CD4-positive, alpha-beta T cell treated with Interleukin-12 subunit alpha and Interleukin-12 subunit beta, for 1 hour (primary cell): ENCODE data around the gene EFCAB8.
"Not testable (repeated sequence)": the region's sequence is repeated elsewhere in the genome, so short reads cannot be mapped to it uniquely, and the experiment has no call there.

Experiments
- DNase-seq: peaks from one replicate; pipeline ENCODE4 v3.0.0-alpha.2; 2020

The EFCAB8 gene

DNA sequence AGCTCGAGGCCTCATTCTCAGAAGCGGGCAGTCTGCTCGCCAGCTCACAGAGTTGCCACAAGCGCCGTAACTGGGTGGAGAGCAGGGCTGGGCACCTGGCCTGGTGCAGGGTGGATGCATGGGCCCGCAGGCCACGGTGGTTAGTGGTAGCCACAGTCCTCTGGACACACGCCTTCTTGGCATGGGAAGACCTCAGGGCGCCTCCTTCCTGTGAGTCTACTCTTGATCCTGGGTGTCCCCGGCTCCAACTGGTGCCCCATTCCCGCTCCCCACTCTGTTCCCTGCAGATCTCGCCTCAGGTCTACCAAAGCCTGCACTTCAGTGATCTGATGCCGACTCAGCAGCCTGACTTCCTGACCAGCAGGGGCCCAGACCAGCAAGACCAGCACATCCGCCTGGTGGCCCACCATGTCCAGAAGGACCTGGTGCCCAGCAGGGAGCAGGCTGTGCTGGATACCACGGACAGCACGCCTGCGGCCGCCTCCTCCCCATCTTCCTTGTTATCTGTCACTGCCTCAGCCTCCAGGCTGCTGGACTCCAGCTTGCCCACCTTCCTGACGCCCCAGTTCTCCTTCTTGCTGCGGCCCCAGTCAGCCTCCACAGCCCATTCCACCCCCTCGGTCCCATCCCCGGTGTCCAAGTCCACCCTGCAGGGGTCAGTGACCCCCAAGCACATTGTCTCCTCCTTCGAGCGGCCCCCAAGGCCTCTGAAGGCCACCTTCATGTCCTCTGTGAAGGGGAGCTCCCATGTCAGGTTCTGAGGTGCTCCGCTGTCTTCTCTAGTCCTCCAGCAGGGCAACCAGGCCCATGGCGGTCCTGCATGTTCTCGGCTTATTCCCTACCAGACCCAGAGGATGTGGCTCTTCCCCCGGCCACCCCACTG is 102.4 kb downstream of the EFCAB8 start:
- DNase-seq, result no peak

- DNase-seq, result no peak
Measured at GRCh38 chr20:32962053-32962452, 103.3 kb downstream of the EFCAB8 start.

DNA sequence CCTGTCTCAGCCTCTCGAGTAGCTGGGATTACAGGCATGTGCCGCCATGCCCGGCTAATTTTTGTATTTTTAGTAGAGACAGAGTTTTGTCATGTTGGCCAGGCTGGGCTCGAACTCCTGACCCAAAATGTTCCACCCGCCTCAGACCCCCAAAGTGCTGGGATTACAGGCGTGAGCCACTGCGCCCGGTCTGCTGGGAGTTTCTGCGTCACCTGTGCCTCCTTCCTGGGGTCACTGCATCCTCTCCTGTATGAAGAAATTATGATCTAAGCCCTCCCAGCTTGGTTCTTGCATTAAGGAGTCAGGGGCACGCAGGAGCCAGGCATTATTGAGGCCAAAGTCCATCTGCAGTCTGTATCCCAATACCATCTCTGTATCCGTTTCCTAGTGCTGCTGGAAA is 103.9 kb downstream of the EFCAB8 start:
- not testable (repeated sequence) for DNase-seq

DNA sequence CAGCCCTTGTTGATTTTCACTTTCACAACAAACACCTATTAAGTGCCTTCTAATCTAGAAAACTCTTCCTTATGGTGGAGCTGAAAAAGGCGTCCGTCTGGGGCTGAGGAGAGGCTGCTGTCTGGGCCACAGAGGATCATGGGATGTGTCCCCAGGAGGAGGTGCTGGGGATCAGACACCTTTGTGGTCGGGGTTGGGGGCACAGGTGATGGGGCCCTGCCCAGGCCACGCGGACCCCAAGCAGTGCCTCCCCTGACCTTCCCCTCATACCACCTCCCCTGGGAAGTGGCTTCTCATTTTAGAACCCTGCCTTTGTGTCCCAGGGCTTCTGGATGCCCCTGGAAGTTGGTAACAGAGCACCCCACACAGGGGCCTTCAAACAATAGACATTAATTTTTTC is 104.5 kb downstream of the EFCAB8 start:
- no peak for DNase-seq

- DNase-seq, result no peak
Measured at GRCh38 chr20:32964575-32964974, 105.9 kb downstream of the EFCAB8 start.

- no peak for DNase-seq
Measured at GRCh38 chr20:32965115-32965514, 106.4 kb downstream of the EFCAB8 start.

DNA sequence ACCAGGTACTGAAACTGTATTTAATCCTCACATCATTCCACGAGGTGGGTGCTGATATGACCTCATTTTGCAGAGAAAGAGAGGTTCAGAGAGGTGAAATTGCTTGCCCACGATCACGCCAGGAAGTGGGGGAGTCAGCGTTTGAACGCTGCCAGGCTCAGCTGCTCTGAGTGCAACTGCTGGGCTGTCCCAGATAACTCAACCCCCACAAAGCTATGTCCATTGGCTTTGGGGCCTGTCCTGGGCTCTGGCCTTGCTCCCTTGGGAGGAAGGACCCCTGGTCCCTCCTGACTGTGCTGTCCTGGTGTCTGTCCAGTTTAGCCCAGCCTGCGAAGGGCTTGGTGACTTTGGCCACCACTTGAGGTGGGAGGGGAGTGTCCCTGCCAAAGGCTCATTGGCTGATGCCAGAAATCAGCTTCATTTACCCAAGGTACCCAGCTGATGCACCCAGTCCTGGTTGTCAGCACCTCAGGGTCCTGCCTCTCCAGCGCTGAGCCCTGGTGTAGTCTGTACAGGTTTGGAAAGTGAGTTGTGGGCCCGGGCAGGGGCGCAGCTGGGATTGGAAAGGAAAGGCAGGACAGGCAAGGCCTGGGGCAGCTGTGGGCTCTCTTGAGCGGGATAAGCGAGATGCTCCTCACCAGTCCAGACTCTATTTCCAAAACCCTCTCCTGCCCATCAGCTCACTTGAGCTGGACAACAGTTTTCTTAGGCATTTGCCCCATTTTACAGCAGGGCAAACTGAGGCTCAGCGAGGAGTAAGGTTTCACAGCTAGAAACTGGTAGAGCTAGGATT is 107.1 kb downstream of the EFCAB8 start:
- peak; percentile 50 for DNase-seq

- no peak for DNase-seq
Measured at GRCh38 chr20:32966382-32966781, 107.7 kb downstream of the EFCAB8 start.

DNA sequence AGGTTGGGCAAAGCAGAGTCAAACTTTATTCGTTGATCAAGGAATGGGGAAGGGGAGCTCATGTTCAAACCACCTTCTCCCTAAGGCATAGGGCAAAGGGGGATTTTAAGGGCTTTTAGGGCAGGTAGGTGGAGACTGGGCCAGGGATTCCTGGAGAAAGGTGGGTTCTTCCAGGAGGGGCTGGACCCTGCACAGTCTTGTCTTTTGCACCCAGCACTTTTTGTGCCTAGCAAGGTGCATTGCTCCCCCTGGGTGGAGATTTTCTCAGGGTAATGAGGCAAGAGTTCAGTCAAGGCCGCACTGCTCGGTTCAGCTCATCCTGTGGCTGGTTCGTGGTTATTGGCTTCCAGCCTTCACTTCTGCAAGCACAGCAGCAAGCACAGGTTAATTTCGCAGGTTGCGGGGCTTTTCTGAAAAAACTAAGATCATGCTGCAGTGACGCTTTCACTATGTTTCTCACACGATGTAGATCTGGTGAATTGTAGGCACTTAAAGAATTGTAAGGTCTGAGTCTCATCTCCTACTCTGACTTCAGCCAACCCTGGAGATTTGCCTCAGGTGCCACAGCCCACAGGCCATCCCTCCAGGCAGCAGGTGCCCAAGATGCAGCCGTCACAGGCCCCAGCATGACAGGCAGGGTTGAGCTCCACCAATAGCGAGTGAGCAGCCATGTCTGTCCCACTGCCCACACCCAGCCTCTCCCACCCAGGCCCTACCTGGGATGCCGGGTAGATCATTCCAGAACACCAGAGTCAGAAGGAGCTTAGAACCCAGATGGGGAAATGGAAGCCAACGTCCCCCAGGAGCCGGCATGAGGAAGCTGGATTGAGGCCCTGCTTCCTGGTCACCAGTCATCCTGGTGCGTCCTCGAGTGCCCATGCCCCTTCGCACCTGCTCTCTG is 108.4 kb downstream of the EFCAB8 start:
- DNase-seq, result peak; percentile 72

DNA sequence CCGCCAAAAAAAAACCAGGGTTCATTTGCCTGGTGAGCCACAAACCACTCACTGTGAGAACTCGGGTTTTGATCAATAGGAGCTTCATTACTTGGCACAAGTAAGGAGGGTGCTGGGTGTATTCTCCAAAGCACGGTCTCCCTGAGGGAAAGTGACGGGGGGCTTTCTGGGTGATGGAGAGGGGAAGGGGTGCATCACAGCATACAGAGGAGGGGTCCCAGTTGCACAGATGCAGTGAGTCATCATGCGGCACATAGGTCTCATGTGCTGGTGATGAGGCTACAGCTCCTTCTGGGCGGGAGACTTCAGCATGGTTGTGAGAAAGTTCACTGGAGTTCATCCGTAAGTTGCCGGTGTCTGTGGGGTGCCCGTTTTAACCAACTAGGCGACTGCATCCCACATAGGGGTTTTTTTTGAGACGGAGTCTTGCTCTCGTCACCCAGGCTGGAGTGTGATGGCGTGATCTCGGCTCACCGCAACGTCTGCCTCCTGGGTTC is 109.3 kb downstream of the EFCAB8 start:
- peak; percentile 72 for DNase-seq

GRCh38 chr20:32968478-32969241 is 109.9 kb downstream of the EFCAB8 start:
- no peak for DNase-seq

DNA sequence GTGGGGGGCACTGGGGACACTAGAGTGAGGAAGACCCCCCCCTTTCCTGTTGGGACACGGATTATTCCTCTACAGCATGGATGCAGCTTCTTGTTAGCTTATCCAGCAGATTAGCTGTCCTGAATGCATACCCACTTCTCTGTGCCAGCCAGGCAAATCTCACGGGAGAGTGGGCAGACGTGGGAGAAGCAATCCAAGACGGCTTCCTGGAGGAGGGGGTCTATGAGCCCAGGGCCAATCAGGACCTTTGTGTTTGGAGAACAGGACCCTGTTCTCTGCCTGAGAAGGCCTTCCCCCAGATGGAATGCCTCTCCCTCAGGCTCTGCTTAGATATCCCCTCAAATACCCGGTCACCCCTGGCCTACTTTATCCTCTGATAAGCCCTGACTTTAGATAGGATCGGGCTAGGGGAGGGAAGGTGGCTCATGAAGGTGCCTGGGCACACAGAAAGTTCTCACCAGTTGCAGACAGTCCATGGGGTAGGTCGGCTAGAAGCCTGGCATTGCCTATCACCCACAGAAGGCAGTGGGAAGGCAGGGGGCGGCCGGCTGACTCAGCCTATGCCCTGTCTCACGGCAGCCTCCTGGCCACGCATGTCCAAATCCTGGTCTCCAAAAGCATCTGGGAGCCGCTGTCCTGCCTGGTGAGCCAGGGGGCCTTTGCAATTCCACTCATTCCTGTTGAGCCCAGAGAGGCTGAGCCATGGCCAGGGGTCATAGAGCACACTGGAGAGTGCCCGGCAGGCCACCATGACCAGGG is 110.8 kb downstream of the EFCAB8 start:
- no peak for DNase-seq

DNA sequence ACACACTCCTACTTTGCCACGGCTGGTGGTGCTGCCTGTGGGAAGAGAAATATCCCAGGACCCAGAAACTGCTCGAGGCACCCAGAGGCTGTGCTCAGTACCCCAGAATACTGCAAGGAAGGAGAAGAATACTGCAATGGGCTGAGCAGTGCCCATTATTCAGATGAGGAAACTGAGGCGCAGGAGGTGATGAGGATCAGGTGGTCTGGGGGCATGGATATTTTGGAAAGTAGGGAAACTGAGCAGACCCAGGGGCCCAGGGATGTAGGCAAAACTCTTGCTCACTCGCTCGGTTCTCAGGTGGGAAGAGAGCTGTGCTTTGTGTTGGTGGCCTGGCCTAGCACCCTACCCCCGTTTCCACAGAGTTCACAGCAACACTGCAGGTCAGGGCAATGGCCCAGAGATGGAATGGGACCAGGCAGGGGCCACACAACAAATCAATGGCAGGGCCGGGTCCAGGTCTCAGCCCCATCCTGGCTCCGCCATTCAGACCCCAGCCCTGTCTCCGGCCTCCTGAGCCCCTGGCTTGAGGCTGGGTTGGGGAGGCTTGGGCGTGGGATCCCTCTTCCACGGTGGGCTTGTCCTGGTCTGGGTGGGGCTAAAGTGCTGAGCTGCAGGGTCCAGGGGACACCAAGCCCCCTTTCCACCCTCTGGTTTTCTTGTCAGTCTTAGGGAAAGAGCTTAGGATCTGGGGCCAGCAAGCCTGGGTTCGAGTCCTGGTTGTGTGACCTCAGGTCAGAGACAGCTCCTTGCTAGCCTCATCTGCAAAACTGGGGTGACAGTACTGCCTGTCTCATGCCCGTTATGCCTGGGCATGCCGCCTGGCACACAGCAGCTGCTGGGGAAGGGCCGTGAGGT is 111.6 kb downstream of the EFCAB8 start:
- DNase-seq, result no peak

DNA sequence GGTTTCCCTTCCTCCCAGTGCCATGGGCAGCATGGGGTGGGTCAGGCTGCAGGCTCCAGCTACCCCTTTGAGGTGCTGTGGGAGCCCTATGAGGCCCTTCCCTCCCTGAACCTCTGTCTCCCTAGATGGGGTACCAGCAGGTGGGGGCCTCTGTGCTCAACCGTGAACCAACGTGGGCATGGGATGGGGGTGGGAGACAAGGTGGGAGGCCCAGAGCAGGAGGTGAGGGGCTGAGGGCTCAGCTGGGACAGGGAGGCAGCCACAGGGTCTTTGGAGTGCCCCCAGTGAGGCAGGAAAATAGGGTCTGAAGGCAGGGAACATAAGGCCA is 112.2 kb downstream of the EFCAB8 start:
- no peak for DNase-seq

GRCh38 chr20:32971703-32972161 is 113.0 kb downstream of the EFCAB8 start:
- DNase-seq, result peak; percentile 42

GRCh38 chr20:32972181-32973076 is 113.7 kb downstream of the EFCAB8 start:
- peak; percentile 92 for DNase-seq

- DNase-seq, result no peak
Measured at GRCh38 chr20:32973077-32973717, 114.5 kb downstream of the EFCAB8 start.
